ENCODE data around the gene IFNB1.
A peak's percentile ranks its signal among the peaks of the same experiment; 100 is the strongest.

Gene IFNB1

DNA sequence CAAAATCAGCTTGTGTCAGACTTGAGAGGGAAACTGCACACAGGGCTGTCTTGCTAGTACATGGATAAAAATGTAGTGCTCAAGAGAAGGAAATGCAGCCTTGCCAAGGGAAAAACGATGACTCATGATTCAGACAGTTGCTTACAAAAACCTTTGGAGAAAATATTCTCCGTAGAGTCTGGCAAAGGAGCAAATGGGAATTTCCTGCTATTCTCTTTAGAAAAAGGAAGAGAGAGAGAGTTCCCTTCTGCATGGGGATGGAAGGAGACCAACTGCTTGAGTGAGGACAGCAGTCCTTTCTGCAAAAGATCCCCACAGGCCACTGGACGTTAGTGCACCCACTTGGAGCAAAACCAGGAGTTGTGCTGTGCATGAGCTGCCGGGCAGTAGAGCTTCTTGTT, 7.6 kb downstream of the IFNB1 start:
- DNase-seq (ENCODE audit: low read depth), result peak; percentile 90

DNA sequence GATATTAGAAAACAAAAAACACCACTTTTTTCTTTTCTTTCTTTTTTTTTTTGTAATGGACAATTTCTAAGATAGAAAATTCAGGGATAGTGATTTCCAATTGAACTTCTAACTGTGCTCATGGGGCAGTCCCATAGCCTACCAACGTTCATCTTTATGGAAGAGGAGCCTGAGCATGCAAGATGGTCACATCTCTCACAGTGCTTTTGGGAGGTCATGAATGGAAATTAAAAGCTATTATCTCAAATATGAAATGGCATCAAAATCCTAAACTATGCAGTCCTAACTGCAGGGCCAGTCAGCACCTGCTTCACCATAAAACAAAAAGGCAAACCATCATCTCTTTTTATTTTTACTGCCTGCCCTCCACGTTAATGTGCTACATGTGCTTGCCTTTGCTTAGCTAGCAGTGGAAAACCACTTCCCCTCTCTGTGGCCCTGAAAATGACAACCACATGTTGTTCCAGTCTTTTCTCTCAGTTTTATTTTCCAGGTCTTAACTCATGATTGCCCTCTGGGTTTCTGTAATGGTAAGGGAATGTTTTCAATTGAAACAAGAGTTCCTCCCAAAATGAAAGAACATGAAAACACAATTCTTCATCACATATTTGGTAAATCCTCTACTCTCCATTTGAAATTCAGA, 16.7 kb downstream of the IFNB1 start:
- DNase-seq (ENCODE audit: low read depth), result peak; percentile 70

DNA sequence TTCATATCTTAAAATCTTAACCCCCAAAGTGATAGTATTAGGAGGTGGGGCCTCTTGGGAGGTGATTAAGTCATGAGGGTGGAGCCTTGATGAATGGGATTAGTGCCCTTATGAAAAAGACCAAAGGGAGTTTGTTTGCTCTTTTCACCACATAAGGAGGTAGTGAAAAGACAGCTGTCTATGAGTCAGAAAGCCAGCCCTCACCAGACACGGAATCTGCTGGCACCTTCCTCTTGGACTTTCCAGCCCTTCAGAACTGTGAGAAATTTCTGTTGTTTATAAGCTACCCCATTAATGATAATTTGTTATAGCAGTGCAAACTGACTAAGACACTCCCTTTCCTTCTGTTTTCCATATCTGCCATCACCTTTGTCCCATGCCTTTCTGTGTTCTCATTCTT, 20.8 kb downstream of the IFNB1 start:
- peak; percentile 5 for DNase-seq (ENCODE audit: low read depth)

DNA sequence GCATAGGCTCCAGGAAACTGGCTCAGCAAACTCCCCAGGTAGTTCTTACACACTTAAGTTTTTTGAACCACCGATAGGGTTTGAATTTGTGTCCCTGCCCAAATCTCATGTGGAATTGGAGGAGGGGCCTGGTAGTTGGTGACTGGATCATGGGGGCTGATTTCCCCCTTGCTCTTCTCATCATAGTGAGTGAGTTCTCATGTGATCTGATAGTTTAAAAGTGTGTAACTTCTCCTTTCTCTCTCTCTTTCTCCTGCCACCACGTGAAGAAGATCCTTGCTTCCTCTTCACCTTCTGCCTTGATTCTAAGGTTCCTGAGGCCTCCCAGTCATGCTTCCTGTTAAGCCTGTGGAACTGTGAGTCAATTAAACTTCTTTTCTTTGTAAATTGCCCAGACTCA, 23.9 kb downstream of the IFNB1 start:
- no peak for DNase-seq (ENCODE audit: low read depth)

DNA sequence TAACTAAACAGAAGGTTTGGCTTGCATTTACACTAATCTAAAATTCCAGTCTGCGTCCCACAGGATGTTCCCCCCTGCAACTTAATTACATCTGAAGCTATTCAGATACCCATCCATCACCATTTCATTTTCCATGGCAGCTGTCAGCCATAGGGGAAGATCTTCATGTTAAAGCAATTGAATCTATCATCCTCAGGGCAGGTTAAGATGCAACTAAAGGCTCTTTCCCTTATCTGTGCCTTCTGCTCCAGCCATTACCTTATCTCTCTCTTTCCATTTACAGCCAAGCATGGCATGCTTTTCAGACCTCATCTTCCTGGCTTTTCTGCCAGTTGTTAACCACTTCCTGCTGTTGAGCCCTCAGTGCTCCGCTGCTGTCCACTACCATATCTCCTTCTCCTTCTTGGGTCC, 30.5 kb downstream of the IFNB1 start:
- DNase-seq (ENCODE audit: low read depth), result no peak

DNA sequence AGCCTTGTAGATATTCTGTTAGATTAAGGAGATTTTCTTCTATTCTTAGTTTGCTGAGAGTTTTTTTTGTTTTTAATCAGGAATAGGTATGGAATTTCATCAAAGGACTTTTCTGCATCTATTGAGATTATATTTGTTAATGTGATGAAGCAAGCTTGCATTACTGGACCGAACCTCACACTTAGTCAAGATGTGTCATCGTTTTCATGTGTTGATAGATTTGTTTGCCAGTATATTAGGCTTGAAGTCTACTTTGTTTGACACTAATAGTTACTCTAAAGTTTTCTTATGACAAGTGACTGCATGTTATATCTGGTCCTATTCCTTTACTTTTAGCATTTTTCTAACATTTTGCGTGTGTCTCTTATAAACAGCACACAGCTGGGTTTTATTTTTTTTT, 33.9 kb downstream of the IFNB1 start:
- no peak for DNase-seq (ENCODE audit: low read depth)

DNA sequence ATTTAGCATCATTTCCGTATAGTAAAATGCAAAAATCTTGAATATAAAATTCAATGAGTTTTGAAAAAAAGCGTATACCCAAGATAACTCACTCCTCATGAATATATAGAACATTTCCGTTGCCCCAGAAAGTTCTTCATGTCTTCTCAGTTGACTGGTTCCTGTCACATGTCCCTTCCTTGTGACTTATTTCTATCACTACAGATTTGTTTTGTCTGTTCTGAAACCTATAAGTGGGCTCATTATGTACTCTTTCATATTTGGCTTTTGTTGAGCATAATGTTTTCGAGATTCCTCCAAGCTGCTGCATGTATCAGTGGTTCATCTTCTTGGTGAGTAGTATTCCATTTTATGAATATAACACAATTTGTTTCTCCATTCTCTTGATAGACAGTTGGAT, 35.3 kb downstream of the IFNB1 start:
- no peak for DNase-seq (ENCODE audit: low read depth)

DNA sequence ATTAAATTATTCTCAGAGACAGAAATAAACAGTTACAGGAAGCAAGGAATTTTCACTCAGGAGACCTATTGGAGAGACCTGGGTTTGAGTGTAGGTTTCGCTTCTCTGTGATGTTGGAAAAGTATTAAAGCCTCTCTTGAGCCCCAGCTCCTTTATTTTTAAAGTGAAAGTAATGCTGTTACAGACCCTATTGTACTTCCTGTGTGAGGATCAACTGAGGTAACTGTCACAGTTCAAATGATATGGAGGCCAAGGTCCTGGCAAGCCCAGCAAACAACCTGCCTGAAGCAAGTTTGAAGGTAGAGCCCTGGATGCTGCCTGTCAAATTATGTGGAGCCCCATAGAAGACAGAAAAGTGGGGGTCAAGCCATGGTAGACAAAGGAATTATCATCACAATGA, 38.4 kb downstream of the IFNB1 start:
- no peak for DNase-seq (ENCODE audit: low read depth)

DNA sequence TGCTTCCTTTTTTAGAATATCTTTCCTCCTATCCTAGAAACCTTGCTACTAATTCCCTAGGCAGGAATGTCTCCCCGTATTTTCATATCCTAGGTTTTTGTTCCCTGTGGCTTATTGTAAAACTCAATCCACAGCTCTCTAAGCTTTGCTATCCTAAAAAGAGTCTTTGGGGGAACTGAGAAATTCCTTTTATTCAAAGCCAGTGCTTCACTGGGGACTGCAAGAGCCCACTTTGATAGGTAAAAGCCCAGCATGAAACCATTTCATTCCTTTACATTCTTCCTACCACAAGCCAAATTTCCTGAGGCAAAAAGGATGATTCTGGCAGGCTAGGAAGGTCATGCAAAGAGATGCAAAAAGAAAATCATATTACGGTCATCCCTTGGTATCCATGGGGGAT, 40.5 kb downstream of the IFNB1 start:
- no peak for DNase-seq (ENCODE audit: low read depth)

DNA sequence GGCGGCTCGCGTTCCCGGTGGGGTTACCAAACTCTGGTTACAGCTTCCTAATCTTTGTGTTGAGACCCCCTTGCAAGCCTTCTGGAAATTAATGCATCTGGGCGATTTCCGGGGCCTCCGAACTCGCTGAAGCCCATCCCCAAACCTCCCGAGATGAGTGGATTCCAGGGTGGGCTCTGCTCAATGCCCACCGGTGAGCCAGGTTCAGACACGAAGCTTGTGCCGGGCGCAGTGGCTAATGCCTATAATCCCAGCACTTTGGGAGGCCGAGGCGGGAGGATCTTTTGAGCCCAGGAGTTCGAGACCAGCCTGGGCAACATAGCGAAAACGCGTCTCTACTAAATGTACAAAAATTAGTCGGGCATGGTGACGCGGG, 45.9 kb downstream of the IFNB1 start:
- DNase-seq (ENCODE audit: low read depth), result no peak

DNA sequence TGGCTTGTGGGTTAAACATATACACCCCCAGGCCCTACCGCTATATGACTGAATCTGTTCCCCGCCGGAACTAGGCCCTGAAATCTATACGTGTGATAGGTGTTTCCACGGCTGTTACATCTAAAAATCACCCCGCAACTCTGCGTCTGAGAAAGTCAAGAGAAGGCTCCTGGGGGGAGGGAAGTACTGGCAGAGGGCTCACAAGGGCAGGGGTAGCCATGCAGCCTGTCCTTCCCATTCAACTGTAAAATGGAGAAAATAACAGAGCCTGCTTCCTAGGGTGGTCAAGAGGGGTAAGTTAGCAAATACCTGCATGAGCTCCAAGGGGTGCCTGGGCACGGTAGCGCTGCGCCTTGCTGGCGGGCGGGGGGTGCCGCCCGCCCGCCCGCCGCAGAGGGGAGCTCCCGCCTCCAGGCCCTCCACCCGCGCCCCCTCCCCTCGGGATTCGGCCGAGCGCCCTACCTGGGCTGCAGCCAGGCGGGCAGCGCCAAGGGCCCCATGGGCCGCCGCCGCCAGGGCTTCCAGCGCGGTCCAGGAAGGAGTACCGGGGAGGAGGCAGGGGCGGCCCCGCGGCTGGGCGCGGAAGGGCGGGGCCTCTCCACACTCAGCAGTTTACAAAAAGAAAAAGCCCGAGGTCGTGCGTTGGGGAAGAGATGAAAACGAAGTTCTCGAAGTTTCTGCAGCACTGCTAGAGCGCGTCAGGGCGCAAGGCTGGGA, 46.5 kb downstream of the IFNB1 start, which contains the start of gene HACD4:
Gene HACD4 (minus strand): TSS at position 550 of the 717 bp plus-strand sequence. CDS start 50 bp downstream, at position 500.
- DNase-seq (ENCODE audit: low read depth), result peak; percentile 16

DNA sequence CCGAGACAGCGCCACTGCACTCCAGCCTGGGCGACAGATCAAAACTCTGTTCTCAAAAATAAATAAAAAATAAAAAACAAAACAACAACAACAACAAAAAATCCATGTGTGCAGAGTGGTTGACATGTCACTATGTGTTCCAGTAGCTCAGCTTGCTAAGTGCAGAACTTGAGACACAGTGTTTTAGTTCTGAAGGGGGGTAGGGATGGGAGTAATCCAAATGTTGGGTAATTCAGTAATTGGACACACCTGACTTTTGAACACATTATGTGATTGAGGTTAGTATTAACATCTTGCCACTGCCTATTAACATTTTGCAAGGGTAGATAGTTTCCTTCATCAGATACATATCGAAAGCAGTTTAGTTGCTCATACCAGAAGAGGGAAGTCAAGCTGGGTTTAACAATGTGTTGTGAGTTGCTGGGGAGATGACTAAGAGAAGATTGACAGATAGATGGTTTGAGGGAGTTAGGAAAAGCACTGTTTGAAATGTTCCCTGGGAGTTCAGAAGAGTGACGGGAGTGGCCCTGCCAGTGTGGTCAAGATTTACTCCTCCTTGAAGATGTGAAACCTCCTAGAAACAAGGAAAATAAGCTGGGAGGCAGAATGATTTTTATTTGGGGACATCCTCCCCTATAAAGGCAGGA, 47.2 kb downstream of the IFNB1 start:
- peak; percentile 68 for DNase-seq (ENCODE audit: low read depth)

DNA sequence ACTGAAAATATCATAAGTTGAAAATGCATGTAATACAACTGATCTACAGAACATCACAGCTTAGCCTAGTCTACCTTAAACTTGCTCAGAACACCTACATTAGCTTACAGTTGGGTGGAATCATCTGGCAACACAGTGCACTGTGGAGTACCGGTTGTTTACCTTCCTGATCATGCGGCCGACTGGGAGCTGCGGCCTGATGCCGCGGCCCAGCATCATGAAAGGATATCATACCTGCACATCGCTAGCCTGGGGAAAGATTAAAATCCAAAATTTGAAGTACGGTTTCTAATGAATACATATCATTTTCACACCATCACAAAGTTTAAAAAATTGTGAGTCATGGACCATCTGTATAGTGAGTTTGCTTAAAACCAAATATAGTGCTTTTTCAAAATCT, 48.1 kb downstream of the IFNB1 start:
- DNase-seq (ENCODE audit: low read depth), result no peak

DNA sequence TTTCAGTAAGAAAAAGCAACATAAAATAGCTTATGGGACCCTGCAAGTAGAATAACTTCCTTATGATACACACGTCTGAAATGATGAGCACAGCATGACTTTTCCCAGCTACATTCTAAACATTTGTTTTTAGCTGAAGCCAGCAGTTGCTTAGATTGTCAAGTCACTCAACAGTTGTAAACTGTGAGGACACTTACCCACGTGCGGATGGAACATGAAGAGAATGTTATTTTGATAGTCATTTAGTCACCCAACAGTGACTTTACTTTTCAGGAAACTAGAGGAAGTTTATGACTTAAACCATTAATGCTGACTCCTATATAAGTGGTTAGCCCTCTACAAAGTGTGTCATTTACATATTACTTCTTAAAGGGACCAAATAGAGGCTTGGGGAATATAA, 49.3 kb downstream of the IFNB1 start:
- DNase-seq (ENCODE audit: low read depth), result no peak

DNA sequence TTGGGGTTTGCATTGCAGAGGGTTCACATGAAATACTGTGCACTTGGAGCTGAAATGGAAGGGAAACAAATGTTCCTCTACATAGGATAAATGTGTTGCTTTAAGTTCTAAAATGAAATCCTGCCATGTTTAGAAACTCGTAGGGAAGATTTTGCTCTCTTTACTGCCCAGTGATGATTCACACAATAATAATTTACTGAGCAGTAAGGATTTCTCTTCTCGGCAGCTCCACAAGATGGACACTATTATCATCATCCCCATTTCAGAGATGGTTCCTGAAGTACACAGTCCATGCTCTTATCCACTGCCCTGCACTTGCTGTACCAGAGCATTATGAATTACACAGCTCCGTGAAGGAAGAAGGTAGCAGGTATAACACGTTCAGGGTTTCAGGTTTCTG, 50.4 kb downstream of the IFNB1 start:
- DNase-seq (ENCODE audit: low read depth), result no peak

Measured in fibroblast of the conjunctiva (primary cell).